ENCODE measurements around the gene MRPL49.

Gene MRPL49
- 34.2 to 49.6 (median 49.5) reads per million in 3 donors for total RNA-seq

DNA sequence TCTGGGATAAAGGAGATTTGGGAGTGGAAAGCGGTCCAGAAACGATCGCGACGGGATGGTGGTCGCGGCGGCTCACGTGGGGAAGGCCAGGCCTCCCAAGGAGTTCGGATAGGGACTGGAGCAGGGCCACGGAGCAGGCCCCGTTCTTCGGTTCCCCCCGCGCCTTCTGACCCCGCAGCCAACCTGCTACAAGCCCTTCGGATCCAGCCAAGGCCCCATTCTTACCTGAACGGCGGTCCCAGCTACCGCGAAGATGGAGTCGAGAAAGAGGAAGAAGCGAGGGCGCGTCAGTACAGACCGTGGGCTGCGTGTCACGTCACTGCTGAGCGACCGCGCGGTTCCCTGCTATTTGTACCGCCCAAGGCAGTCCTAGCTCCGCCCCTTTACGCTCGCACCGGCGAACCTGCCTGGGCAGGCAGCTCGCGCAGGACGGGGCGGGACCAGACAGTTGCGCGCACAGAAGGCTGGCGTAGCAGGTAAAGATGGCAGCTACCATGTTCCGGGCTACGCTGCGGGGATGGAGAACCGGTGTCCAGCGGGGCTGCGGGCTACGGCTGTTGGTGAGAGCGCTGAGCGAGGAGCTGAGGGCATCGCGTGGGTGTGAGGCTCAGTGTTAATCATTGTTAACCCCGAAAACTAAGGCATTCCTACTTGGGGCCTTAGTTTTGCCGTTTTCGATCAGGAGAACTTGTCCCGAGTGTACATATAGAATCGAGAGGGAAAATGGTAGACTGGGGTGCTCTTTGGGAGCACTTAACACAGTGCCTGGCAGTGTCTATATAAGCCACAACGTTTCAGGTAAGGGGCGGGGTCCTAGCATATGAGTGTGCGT, at the start of gene MRPL49, which contains the start of gene FAU:
Gene MRPL49 (plus strand): TSS at position 457 of the 832 bp plus-strand sequence. CDS start 26 bp downstream, at position 483.
Gene FAU (minus strand): TSS at position 270 of the 832 bp plus-strand sequence. CDS start 321 bp downstream, outside the sequence.
- H3K4me1 ChIP-seq (ENCODE audit: control insufficient read depth, insufficient read depth, low read length, poor library complexity, severe bottlenecking): peaks cover 15% of the 10 kb centered on the region
- no peaks in the 10 kb centered on the region for H3K27me3 ChIP-seq (replicated peaks; ENCODE audit: control insufficient read depth, insufficient read depth, low read length, poor library complexity, severe bottlenecking)
- peak within 1 kb of the TSS; percentile 94 for H3K27ac ChIP-seq (ENCODE audit: insufficient read depth, low read length, poor library complexity, severe bottlenecking)
- H3K9me3 ChIP-seq (ENCODE audit: control insufficient read depth, low read length): no peaks in the 10 kb centered on the region
- peak within 1 kb of the TSS; percentile 80 for H3K4me3 ChIP-seq (ENCODE audit: insufficient read depth, low read depth, low read length, poor library complexity, severe bottlenecking)
- DNase-seq: peak; percentile 97 to 98 (median 97)
- H3K36me3 ChIP-seq (ENCODE audit: control insufficient read depth, insufficient read depth, low read length): peaks cover 58% of the 10 kb centered on the region

DNA sequence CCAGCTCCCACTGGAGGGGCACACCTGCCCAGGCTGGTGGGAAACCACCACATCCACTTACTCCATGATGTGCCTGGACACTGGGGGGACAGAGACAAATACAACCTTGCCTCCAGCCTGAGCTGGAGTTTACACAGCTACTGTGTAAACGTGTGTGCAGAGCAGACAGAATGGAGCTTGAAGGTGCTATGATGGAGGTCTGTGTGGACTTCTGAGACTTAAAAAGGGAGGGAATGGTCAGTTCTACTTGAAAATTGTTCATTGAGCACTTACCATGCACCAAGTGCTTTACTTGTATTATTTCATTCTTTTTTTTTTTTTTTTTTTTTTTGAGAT, 49.5 kb upstream of the MRPL49 start:
- H3K4me1 ChIP-seq (ENCODE audit: control insufficient read depth, insufficient read depth, low read length, poor library complexity, severe bottlenecking): no peaks in the 10 kb centered on the region
- no peaks in the 10 kb centered on the region for H3K9me3 ChIP-seq (ENCODE audit: control insufficient read depth, low read length)
- no peak overlapping the region for H3K4me3 ChIP-seq (ENCODE audit: insufficient read depth, low read depth, low read length, poor library complexity, severe bottlenecking)
- DNase-seq: no peak
- H3K27ac ChIP-seq (ENCODE audit: insufficient read depth, low read length, poor library complexity, severe bottlenecking): no peak overlapping the region
- H3K36me3 ChIP-seq (ENCODE audit: control insufficient read depth, insufficient read depth, low read length): no peaks in the 10 kb centered on the region
- no peaks in the 10 kb centered on the region for H3K27me3 ChIP-seq (replicated peaks; ENCODE audit: control insufficient read depth, insufficient read depth, low read length, poor library complexity, severe bottlenecking)

DNA sequence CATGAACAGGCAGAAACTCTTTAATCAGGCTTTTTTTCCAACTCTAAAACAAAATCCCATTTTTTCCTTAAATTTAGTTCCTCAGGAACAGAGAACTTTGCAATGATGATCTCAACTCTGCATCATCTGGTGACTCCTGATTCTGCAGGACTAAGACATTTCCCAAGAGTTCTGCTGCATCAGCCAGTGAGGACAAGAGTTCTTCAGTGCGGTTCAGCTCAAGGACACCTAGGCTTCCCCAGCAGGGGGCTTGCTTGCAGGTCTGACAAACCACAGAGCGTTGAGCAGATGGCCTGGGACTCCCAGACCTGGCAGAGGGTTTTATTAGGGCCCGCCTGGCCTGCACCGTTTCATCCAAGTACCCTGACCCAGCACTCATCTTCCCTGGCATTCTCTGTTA, 44.7 kb upstream of the MRPL49 start:
- no peak for DNase-seq
- Histone ChIP-seq H3K36me3 (ENCODE audit: control insufficient read depth, insufficient read depth, low read length) (no peaks in the 10 kb centered on the region), H3K4me3 (ENCODE audit: insufficient read depth, low read depth, low read length, poor library complexity, severe bottlenecking) (no peak overlapping the region), H3K27ac (ENCODE audit: insufficient read depth, low read length, poor library complexity, severe bottlenecking) (no peak overlapping the region), H3K27me3 (replicated peaks; ENCODE audit: control insufficient read depth, insufficient read depth, low read length, poor library complexity, severe bottlenecking) (no peaks in the 10 kb centered on the region), H3K9me3 (ENCODE audit: control insufficient read depth, low read length) (no peaks in the 10 kb centered on the region), H3K4me1 (ENCODE audit: control insufficient read depth, insufficient read depth, low read length, poor library complexity, severe bottlenecking) (no peaks in the 10 kb centered on the region)

DNA sequence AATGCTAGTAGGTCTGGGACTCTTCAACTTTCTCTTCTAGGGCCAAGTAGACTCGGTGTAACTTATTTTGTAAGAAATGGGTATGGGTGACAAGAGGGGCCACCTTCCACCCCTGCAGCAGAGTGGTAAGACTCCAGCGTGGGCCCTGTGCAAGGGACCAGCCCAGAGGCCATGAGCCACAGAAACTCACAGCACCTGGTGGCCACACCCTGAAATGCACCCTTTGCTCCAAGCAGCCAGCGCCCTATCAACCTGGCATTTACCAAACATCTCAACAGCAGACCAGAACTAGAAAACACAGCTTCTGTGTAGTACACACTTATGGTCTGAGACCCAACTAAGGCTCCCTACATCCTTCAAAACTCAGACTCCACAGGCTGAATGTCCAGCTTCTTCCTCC, 44.0 kb upstream of the MRPL49 start:
- Histone ChIP-seq H3K27me3 (replicated peaks; ENCODE audit: control insufficient read depth, insufficient read depth, low read length, poor library complexity, severe bottlenecking) (no peaks in the 10 kb centered on the region), H3K27ac (ENCODE audit: insufficient read depth, low read length, poor library complexity, severe bottlenecking) (no peak overlapping the region), H3K9me3 (ENCODE audit: control insufficient read depth, low read length) (no peaks in the 10 kb centered on the region), H3K4me1 (ENCODE audit: control insufficient read depth, insufficient read depth, low read length, poor library complexity, severe bottlenecking) (no peaks in the 10 kb centered on the region), H3K4me3 (ENCODE audit: insufficient read depth, low read depth, low read length, poor library complexity, severe bottlenecking) (no peak overlapping the region), H3K36me3 (ENCODE audit: control insufficient read depth, insufficient read depth, low read length) (no peaks in the 10 kb centered on the region)
- DNase-seq: peak; percentile 28 to 56 (median 46)

DNA sequence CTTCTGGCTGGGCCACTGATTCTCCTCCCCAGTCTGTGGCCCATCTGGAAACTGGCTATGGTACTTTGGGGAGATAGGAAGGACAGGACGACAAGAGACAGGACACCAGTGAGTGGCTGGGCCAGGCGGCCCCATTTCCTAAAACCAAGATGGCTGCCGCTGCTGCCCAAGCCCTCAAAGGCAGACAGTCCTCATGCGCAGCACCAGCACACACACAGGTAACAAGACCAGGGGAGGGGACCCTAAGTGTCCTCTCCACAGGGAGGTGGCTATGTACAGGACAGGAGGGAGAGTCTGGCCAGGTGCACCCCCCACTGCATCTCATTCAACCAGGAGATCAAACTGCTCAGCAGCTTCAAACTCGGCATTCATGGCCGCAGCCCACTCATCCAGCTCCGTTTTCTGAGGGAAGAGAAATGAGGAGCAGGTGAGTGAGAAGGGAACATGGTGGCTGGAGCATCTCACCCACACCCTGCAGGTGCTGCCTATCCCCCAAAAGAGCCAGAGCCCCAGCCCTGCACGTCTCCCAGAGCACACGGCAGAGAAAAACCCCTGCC, 43.3 kb upstream of the MRPL49 start:
- peaks cover 5% of the 10 kb centered on the region for H3K4me1 ChIP-seq (ENCODE audit: control insufficient read depth, insufficient read depth, low read length, poor library complexity, severe bottlenecking)
- no peaks in the 10 kb centered on the region for H3K27me3 ChIP-seq (replicated peaks; ENCODE audit: control insufficient read depth, insufficient read depth, low read length, poor library complexity, severe bottlenecking)
- no peak for DNase-seq
- H3K4me3 ChIP-seq (ENCODE audit: insufficient read depth, low read depth, low read length, poor library complexity, severe bottlenecking): no peak overlapping the region
- no peaks in the 10 kb centered on the region for H3K36me3 ChIP-seq (ENCODE audit: control insufficient read depth, insufficient read depth, low read length)
- no peak overlapping the region for H3K27ac ChIP-seq (ENCODE audit: insufficient read depth, low read length, poor library complexity, severe bottlenecking)
- no peaks in the 10 kb centered on the region for H3K9me3 ChIP-seq (ENCODE audit: control insufficient read depth, low read length)

DNA sequence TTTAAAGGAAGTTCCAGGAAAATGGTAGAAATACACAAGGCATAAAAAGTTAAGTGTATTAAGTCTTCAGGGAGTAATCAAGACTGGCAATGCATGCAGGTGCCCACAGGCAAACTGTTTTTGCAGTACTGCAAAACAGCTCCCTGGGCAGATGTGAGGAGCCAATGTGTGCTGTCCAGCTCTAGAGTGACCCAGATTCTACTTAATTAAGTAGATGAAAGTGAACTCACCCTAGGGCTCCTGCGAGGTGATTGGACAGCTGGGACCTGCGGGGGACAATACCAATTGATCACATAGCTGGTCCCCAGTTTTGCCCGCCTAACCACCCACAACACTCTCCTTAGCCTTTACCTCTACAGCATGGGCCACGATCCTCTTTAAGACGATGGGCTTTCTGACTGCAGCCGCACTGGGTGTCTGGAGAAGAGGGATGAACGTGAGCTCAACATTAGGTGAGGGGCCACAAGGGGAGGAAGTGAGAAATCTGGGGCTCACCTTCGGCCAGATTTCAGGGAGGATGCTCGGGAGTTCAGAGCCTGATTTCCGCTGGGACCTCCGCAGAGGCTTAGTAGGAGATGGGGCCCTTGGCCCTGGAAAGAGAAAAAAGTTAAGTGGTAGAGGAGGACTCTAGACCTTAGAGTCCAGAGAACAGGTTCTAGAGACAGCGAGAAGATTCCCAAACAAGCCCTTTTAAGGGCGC, 38.8 kb upstream of the MRPL49 start:
- no peak for DNase-seq
- H3K27ac ChIP-seq (ENCODE audit: insufficient read depth, low read length, poor library complexity, severe bottlenecking): peak overlapping the region; percentile 51
- no peaks in the 10 kb centered on the region for H3K27me3 ChIP-seq (replicated peaks; ENCODE audit: control insufficient read depth, insufficient read depth, low read length, poor library complexity, severe bottlenecking)
- H3K36me3 ChIP-seq (ENCODE audit: control insufficient read depth, insufficient read depth, low read length): peaks cover 21% of the 10 kb centered on the region
- peaks cover 16% of the 10 kb centered on the region for H3K4me1 ChIP-seq (ENCODE audit: control insufficient read depth, insufficient read depth, low read length, poor library complexity, severe bottlenecking)
- H3K4me3 ChIP-seq (ENCODE audit: insufficient read depth, low read depth, low read length, poor library complexity, severe bottlenecking): peak overlapping the region; percentile 83
- no peaks in the 10 kb centered on the region for H3K9me3 ChIP-seq (ENCODE audit: control insufficient read depth, low read length)

DNA sequence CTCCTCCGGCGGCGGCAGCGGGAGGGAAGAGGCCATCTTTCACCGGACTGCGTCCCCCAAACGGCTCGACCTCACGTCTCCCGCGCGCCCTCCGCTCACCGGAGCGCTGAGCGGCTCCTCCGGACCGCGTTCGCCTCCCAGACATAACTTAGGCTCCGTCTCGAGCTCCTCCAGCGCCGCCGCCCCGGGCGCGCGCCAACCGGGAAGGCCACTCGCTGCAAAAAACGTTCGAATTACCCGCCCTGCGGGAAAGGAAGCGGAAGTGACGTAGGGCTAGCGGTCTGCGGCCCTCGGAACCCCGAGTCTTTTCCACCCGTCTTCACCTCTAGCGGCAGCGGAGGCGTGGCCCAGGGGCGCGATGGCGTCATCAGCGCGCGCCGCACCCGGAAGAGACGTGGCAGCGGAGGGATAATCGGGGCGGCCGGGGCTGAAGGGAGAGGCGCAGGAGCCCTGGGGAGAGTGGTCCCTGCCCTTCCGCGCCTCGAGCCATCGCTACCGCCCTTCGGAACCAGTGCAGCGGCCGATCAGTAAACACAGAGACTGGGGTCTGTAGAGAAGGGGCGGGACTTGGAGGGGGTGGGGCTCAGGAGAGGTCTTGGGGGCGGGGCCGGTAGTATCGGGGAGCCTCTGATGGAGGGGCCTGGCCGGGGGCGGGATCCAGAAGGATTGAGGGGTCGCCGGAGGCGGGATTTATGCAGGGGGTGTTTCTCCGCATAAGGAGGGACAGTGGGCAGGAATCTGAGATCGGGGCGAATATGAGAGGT, 38.1 kb upstream of the MRPL49 start, which contains the start of the genes CDCA5 and ZFPL1:
Gene CDCA5 (minus strand): TSS at position 207 of the 764 bp plus-strand sequence. CDS start 62 bp downstream, at position 145.
Gene ZFPL1 (plus strand): TSS at position 389 of the 764 bp plus-strand sequence. CDS start 477 bp downstream, outside the sequence.
- peak within 1 kb of the TSS; percentile 95 for H3K27ac ChIP-seq (ENCODE audit: insufficient read depth, low read length, poor library complexity, severe bottlenecking)
- H3K4me1 ChIP-seq (ENCODE audit: control insufficient read depth, insufficient read depth, low read length, poor library complexity, severe bottlenecking): peaks cover 16% of the 10 kb centered on the region
- DNase-seq: peak; percentile 91 to 92 (median 92)
- H3K36me3 ChIP-seq (ENCODE audit: control insufficient read depth, insufficient read depth, low read length): peaks cover 28% of the 10 kb centered on the region
- H3K9me3 ChIP-seq (ENCODE audit: control insufficient read depth, low read length): no peaks in the 10 kb centered on the region
- H3K4me3 ChIP-seq (ENCODE audit: insufficient read depth, low read depth, low read length, poor library complexity, severe bottlenecking): peak within 1 kb of the TSS; percentile 83
- H3K27me3 ChIP-seq (replicated peaks; ENCODE audit: control insufficient read depth, insufficient read depth, low read length, poor library complexity, severe bottlenecking): no peaks in the 10 kb centered on the region

DNA sequence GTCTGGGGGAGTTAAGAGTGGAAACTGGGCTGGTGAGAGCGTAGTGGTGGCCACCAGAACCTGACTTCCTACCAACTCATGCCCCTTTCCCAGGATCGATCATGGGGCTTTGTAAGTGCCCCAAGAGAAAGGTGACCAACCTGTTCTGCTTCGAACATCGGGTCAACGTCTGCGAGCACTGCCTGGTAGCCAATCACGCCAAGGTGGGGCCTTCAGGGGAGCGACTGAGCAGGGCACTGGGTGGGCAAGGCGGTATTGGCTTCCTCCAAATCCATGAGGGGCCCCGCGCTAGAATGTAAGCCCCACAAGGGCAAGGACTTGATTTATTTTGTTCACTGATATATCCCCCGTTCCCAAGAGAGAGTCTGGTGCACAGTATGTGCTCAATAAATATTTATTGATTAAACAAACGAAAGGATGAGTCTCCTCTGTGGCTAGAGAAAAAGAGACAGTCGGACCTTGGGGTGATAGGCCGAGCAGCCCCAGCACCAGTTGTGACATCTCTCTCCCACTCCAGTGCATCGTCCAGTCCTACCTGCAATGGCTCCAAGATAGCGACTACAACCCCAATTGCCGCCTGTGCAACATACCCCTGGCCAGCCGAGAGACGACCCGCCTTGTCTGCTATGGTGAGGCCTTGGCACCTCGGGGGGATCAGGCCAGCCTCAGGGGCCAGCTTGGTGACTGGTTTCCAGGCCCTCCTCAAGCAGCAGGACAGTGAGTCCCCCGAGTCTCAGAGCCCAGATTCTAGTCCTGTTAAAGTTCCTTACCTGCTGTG, 37.3 kb upstream of the MRPL49 start:
- H3K36me3 ChIP-seq (ENCODE audit: control insufficient read depth, insufficient read depth, low read length): peaks cover 31% of the 10 kb centered on the region

DNA sequence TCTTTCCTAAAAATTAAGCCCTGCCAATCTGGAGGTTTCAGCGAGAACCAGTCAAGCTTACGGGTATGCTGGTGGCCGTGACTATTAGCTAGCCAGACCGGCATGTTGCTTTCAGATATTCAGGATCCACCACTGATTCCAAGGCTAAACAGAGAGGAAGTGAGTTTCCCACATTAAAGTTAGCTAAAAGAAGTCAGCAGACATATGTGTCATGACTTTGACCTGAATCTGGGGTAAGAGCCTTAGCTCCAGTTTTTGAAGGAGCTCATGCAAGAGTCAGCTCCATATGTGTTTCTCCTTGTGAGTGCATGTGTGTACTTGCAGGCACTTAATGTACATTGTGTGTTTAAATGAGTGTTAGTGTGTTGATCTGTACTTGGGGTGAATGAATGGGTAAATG, 36.7 kb upstream of the MRPL49 start:
- Histone ChIP-seq H3K9me3 (ENCODE audit: control insufficient read depth, low read length) (no peaks in the 10 kb centered on the region), H3K4me1 (ENCODE audit: control insufficient read depth, insufficient read depth, low read length, poor library complexity, severe bottlenecking) (peaks cover 16% of the 10 kb centered on the region), H3K4me3 (ENCODE audit: insufficient read depth, low read depth, low read length, poor library complexity, severe bottlenecking) (no peak overlapping the region), H3K36me3 (ENCODE audit: control insufficient read depth, insufficient read depth, low read length) (peaks cover 31% of the 10 kb centered on the region), H3K27me3 (replicated peaks; ENCODE audit: control insufficient read depth, insufficient read depth, low read length, poor library complexity, severe bottlenecking) (no peaks in the 10 kb centered on the region), H3K27ac (ENCODE audit: insufficient read depth, low read length, poor library complexity, severe bottlenecking) (no peak overlapping the region)
- DNase-seq: no peak

More for the DNA sequence above, 37.3 kb upstream of the MRPL49 start:
- Histone ChIP-seq H3K4me1 (ENCODE audit: control insufficient read depth, insufficient read depth, low read length, poor library complexity, severe bottlenecking) (peaks cover 16% of the 10 kb centered on the region), H3K27me3 (replicated peaks; ENCODE audit: control insufficient read depth, insufficient read depth, low read length, poor library complexity, severe bottlenecking) (no peaks in the 10 kb centered on the region), H3K27ac (ENCODE audit: insufficient read depth, low read length, poor library complexity, severe bottlenecking) (peak overlapping the region; percentile 95), H3K4me3 (ENCODE audit: insufficient read depth, low read depth, low read length, poor library complexity, severe bottlenecking) (peak overlapping the region; percentile 83), H3K9me3 (ENCODE audit: control insufficient read depth, low read length) (no peaks in the 10 kb centered on the region)
- DNase-seq: no peak
